HepG2 (cell line): Measurements from ENCODE around the gene MGST1. TPM values are rescaled to one million over a fixed set of nuclear protein-coding genes. Genes with fewer than 3 reads are reported as not detected.

Source experiments
- CENPBD1 ChIP-seq: sonication (generic); formaldehyde crosslinking; IDR thresholded peaks from 2 replicates; pipeline ENCODE4 v1.8.0; 2022; ENCODE audit warnings: missing genetic modification reagents, low read depth, mild to moderate bottlenecking, borderline replicate concordance
- FOSL1 ChIP-seq: sonication (generic); formaldehyde crosslinking; IDR thresholded peaks from 2 replicates; pipeline ENCODE4 v1.9.0; 2021; ENCODE audit warnings: missing genetic modification reagents, borderline replicate concordance
- GMEB1 ChIP-seq: sonication (generic); formaldehyde crosslinking; IDR thresholded peaks from 2 replicates; pipeline ENCODE4 v1.5.1; 2020; ENCODE audit warnings: missing genetic modification reagents, mild to moderate bottlenecking, borderline replicate concordance
- KDM3A ChIP-seq: IDR thresholded peaks from 2 replicates; pipeline ENCODE4 v1.6.1; 2018; ENCODE audit warnings: low read depth, missing compliant biosample characterization
- PRDM15 ChIP-seq: sonication (generic); formaldehyde crosslinking; IDR thresholded peaks from 2 replicates; pipeline ENCODE4 v1.4.0; 2020; ENCODE audit warnings: missing genetic modification reagents
- TCF12 ChIP-seq, 2 experiments: fragments of 450-650 bp in 1 of 2; sonication (generic) in 1 of 2; formaldehyde crosslinking in 1 of 2; IDR thresholded peaks; 2 replicates each; pipeline versions ENCODE4 v1.6.1 to v1.8.0; 2017 to 2022; ENCODE audit warnings: antibody characterized with exemption in 1 of 2, mild to moderate bottlenecking in 1 of 2, missing genetic modification reagents in 1 of 2, moderate library complexity in 1 of 2
- TEAD3 ChIP-seq: optimal IDR thresholded peaks from 2 replicates; pipeline ENCODE3; 2016; ENCODE audit warnings: borderline replicate concordance
- TERF1 ChIP-seq: sonication (generic); formaldehyde crosslinking; IDR thresholded peaks from 2 replicates; pipeline ENCODE4 v1.8.0; 2022; ENCODE audit warnings: mild to moderate bottlenecking, missing genetic modification reagents, moderate library complexity
- ZNF3 ChIP-seq: IDR thresholded peaks from 2 replicates; pipeline ENCODE4 v1.7.0; 2017; ENCODE audit warnings: inconsistent platforms
- ZNF337 ChIP-seq: sonication (generic); formaldehyde crosslinking; IDR thresholded peaks from 2 replicates; pipeline ENCODE4 v1.5.1; 2020; ENCODE audit warnings: missing genetic modification reagents, low read depth, mild to moderate bottlenecking, borderline replicate concordance
- ZNF503 ChIP-seq: sonication (generic); formaldehyde crosslinking; IDR thresholded peaks from 2 replicates; pipeline ENCODE4 v1.4.0; 2020; ENCODE audit warnings: missing genetic modification reagents
- ZNF660 ChIP-seq: sonication (generic); formaldehyde crosslinking; IDR thresholded peaks from 2 replicates; pipeline ENCODE4 v1.5.1; 2020; ENCODE audit warnings: mild to moderate bottlenecking, low read depth, missing genetic modification reagents, borderline replicate concordance
- ZNF784 ChIP-seq: sonication (generic); formaldehyde crosslinking; IDR thresholded peaks from 2 replicates; pipeline ENCODE4 v1.5.1; 2020; ENCODE audit warnings: missing genetic modification reagents, mild to moderate bottlenecking, borderline replicate concordance
- polyA plus RNA-seq, 8 experiments: library from polyadenylated mRNA; depleted of rRNA in 3 of 8; stranded (reverse) in 7 of 8; unstranded in 1 of 8; fragments of >200 nt; fragmentation: Illumina TruSeq in 4 of 8; extraction: Trizol in 4 of 8; gene quantifications; 2 replicates each; pipeline versions ENCODE4 v1.2.1 to v1.2.3, GENCODE V29; 2011 to 2016; ENCODE audit warnings: low read depth in 4 of 8, missing spikeins in 1 of 8, mixed read lengths in 1 of 8; ENCODE audit not compliant: insufficient read depth in 1 of 8
- total RNA-seq, 5 experiments: library from RNA; depleted of rRNA; stranded (reverse); fragments of >200 nt; fragmentation: Illumina TruSeq; extraction: Trizol; gene quantifications; 2 replicates each; pipeline ENCODE4 v1.2.3, GENCODE V29; 2016; ENCODE audit warnings: low read depth in 1 of 5

Gene MGST1
- total and polyA plus RNA-seq, 2 of the 13 experiments (the other 11 are each of a cell fraction or from before 2014, with no cell fraction given): 119 to 152 TPM

GRCh38 chr12:16347391-16348298 lies at the start of gene MGST1 (continued):
- TF ChIP-seq TERF1 (CRISPR knock-in tag) (no peak), FOSL1 (CRISPR knock-in tag) (no peak), ZNF337 (CRISPR knock-in tag) (no peak), CENPBD1 (CRISPR knock-in tag) (no peak), KDM3A (CRISPR knock-in tag) (no peak), PRDM15 (CRISPR knock-in tag) (no peak), TCF12 (IDR thresholded peaks at IDR 0.05) (no peak), TCF12 (CRISPR knock-in tag; IDR thresholded peaks at IDR 0.05) (no peak), ZNF3 (CRISPR knock-in tag) (no peak), GMEB1 (CRISPR knock-in tag) (no peak; the same call in 1 of the 2 replicates), ZNF503 (CRISPR knock-in tag) (0 out of 2 replicates have a peak, but pooled peaks have one; percentile 25), TEAD3 (CRISPR knock-in tag) (no peak), ZNF784 (no peak), ZNF660 (CRISPR knock-in tag) (no peak)
